ENCODE data around the gene TSPAN9.

DNA sequence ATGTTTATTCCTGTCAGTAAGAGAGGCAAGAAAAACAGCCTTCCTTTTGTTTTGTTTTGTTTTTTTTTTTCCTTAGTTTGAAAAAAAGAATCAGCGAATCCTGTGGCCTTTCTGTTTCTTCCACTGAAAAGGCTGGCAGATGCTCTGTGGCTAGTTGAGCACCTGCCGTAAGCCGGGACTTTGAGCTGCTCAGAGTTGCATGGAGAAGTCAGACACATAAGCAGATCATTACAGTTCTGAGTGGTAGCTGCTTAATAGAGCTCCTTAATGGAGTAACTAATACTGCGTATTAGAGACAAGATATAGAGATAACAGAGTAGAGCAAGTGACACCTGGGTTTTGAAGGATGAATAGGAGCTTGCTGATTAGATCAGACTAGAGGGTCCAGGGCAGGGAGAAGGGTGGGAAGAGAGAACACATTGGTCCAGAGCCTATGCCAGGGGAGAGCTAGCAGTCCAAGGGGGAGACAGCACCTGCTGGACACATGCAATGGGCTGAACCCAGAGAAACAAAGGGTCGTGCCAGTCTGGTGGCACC, 129.4 kb downstream of the TSPAN9 start:
- TF ChIP-seq SIN3A (IDR thresholded peaks at IDR 0.05; ENCODE audit: borderline replicate concordance, insufficient read depth, low read depth, low read length) = no peak
- TF ChIP-seq, protein P1, sequence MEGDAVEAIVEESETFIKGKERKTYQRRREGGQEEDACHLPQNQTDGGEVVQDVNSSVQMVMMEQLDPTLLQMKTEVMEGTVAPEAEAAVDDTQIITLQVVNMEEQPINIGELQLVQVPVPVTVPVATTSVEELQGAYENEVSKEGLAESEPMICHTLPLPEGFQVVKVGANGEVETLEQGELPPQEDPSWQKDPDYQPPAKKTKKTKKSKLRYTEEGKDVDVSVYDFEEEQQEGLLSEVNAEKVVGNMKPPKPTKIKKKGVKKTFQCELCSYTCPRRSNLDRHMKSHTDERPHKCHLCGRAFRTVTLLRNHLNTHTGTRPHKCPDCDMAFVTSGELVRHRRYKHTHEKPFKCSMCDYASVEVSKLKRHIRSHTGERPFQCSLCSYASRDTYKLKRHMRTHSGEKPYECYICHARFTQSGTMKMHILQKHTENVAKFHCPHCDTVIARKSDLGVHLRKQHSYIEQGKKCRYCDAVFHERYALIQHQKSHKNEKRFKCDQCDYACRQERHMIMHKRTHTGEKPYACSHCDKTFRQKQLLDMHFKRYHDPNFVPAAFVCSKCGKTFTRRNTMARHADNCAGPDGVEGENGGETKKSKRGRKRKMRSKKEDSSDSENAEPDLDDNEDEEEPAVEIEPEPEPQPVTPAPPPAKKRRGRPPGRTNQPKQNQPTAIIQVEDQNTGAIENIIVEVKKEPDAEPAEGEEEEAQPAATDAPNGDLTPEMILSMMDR (IDR thresholded peaks at IDR 0.05) = no peak
- TF ChIP-seq, protein P2, sequence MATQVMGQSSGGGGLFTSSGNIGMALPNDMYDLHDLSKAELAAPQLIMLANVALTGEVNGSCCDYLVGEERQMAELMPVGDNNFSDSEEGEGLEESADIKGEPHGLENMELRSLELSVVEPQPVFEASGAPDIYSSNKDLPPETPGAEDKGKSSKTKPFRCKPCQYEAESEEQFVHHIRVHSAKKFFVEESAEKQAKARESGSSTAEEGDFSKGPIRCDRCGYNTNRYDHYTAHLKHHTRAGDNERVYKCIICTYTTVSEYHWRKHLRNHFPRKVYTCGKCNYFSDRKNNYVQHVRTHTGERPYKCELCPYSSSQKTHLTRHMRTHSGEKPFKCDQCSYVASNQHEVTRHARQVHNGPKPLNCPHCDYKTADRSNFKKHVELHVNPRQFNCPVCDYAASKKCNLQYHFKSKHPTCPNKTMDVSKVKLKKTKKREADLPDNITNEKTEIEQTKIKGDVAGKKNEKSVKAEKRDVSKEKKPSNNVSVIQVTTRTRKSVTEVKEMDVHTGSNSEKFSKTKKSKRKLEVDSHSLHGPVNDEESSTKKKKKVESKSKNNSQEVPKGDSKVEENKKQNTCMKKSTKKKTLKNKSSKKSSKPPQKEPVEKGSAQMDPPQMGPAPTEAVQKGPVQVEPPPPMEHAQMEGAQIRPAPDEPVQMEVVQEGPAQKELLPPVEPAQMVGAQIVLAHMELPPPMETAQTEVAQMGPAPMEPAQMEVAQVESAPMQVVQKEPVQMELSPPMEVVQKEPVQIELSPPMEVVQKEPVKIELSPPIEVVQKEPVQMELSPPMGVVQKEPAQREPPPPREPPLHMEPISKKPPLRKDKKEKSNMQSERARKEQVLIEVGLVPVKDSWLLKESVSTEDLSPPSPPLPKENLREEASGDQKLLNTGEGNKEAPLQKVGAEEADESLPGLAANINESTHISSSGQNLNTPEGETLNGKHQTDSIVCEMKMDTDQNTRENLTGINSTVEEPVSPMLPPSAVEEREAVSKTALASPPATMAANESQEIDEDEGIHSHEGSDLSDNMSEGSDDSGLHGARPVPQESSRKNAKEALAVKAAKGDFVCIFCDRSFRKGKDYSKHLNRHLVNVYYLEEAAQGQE (IDR thresholded peaks at IDR 0.05; ENCODE audit: insufficient read depth in 1 of 2, low read depth in 2 of 2, low read length in 1 of 2) = no peak
- TF ChIP-seq POLR2AphosphoS5 (IDR thresholded peaks at IDR 0.05; ENCODE audit: low read depth, low read length) = no peak
- TF ChIP-seq TCF7L2 (IDR thresholded peaks at IDR 0.05; ENCODE audit: low read depth, low read length) = no peak
